Ishikawa (cell line): Measurements from ENCODE around the gene RNASE8.
A peak's percentile ranks its signal among the peaks of the same experiment; 100 is the strongest.

Experiments
- CEBPB ChIP-seq: IDR thresholded peaks from 2 replicates; pipeline ENCODE4 v1.6.1; 2012
- CREB1 ChIP-seq: IDR thresholded peaks from 2 replicates; pipeline ENCODE4 v1.6.1; 2012; ENCODE audit warnings: low read depth
- EGR1 ChIP-seq: IDR thresholded peaks from 2 replicates; pipeline ENCODE4 v1.6.1; 2012
- EP300 ChIP-seq: IDR thresholded peaks from 2 replicates; pipeline ENCODE4 v1.6.1; 2012; ENCODE audit warnings: borderline replicate concordance
- FOXM1 ChIP-seq: IDR thresholded peaks from 2 replicates; pipeline ENCODE4 v1.6.1; 2012; ENCODE audit warnings: low read depth, borderline replicate concordance
- NFIC ChIP-seq: IDR thresholded peaks from 2 replicates; pipeline ENCODE4 v1.6.1; 2012
- RAD21 ChIP-seq: IDR thresholded peaks from 2 replicates; pipeline ENCODE4 v1.6.1; 2012; ENCODE audit warnings: low read depth
- REST ChIP-seq: IDR thresholded peaks from 2 replicates; pipeline ENCODE4 v1.6.1; 2012; ENCODE audit warnings: low read depth, mild to moderate bottlenecking
- TAF1 ChIP-seq: IDR thresholded peaks from 2 replicates; pipeline ENCODE4 v1.6.1; 2012; ENCODE audit warnings: low read depth, mild to moderate bottlenecking
- TCF12 ChIP-seq: IDR thresholded peaks from 2 replicates; pipeline ENCODE4 v1.6.1; 2012; ENCODE audit warnings: low read depth
- TEAD4 ChIP-seq: IDR thresholded peaks from 2 replicates; pipeline ENCODE4 v1.6.1; 2012
- USF1 ChIP-seq: IDR thresholded peaks from 2 replicates; pipeline ENCODE4 v1.6.1; 2012
- YY1 ChIP-seq: IDR thresholded peaks from 2 replicates; pipeline ENCODE4 v1.6.1; 2012; ENCODE audit warnings: low read depth
- ZBTB7A ChIP-seq: IDR thresholded peaks from 2 replicates; pipeline ENCODE4 v1.6.1; 2012; ENCODE audit warnings: low read depth
- TF ChIP-seq, protein P1 (sequence below): IDR thresholded peaks from 2 replicates; pipeline ENCODE4 v1.6.1; 2012

RNASE8 gene

DNA sequence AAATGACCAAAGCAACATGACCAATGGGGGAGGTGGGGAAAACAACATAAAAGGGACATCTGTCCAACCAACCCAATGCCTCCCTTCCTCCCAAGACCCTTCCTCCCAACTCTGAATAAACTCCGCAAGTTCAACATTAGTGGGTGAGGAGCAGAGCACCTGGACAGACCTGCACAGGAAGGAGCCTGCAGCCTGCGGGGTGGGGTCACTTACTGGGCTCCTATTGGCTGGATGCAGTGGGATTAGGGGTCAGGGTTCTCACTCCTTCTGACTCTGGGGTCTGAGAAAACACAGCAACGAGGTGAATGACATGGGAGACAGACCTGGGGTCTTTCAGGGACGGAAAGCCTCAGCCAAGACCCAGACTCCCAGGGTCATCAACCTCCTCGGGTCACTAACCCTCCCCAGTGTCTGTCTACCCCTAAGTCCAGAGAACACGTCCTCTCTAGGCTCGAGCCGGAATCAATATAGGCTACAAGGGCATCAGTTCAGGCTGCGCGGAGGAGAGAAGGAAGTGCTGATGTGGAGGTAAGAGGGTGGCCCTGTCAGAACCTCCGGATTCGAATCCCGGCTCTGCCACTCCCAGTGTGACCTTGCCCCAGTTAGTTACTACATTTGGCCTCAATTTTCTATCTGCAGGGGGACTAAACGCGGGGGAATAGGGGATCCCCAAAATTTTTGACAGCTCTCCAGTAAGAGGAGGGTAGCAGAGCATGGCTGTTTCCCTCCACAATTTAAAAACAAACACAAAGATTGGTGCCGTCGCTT lies 33.6 kb upstream of the RNASE8 start:
- TF ChIP-seq, protein P1, sequence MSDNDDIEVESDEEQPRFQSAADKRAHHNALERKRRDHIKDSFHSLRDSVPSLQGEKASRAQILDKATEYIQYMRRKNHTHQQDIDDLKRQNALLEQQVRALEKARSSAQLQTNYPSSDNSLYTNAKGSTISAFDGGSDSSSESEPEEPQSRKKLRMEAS, result no peak
- TF ChIP-seq TAF1, result no peak

GRCh38 chr14:21024585-21025370 lies 32.8 kb upstream of the RNASE8 start, which contains the start of gene NDRG2:
Gene NDRG2, minus strand, starts transcription at chr14:21025061. Its CDS starts 1,746 bp downstream, at chr14:21023315.
- TF ChIP-seq, protein P1, result peak; percentile 8; the same call in 1 of the 2 replicates
- TF ChIP-seq ZBTB7A (0 out of 2 replicates have a peak, but pooled peaks have one; percentile 38), TAF1 (peak; percentile 37; the same call in 1 of the 2 replicates), EP300 (peak; percentile 39; the same call in 1 of the 2 replicates), EGR1 (peak; percentile 42; the same call in 1 of the 2 replicates), FOXM1 (no peak), NFIC (no peak), CEBPB (no peak)

- TF ChIP-seq TAF1 (no peak), CEBPB (no peak), NFIC (no peak)
Observed at GRCh38 chr14:21025371-21026273, 32.0 kb upstream of the RNASE8 start.

GRCh38 chr14:21026274-21026987 lies 31.2 kb upstream of the RNASE8 start:
- TF ChIP-seq NFIC, result no peak
- no peak for TF ChIP-seq CREB1
- TF ChIP-seq FOXM1, result no peak
- TF ChIP-seq EP300, result no peak
- TF ChIP-seq EGR1, result no peak
- TF ChIP-seq REST, result no peak
- TF ChIP-seq, protein P1, result no peak
- no peak for TF ChIP-seq YY1
- TF ChIP-seq TEAD4, result no peak
- no peak for TF ChIP-seq CEBPB
- TF ChIP-seq TCF12, result no peak

DNA sequence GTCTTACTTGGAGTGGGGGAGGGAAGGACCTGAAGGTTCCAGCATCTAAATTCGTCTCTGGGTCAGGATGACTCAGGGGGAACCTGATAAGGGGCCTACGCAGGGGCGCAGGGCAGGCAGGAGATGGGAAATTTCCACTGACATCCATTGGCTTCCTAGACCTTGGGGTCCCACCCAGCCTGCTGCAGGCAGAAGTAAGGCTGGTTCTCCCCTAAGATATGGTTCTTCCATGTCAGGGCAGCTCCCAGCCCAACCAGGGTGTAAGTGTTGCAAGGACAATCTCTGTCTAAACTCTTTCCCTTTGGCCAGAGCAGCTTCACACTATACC lies 30.7 kb upstream of the RNASE8 start:
- TF ChIP-seq USF1, result no peak
- no peak for TF ChIP-seq RAD21
- TF ChIP-seq, protein P1, result no peak
- TF ChIP-seq TCF12, result no peak
- no peak for TF ChIP-seq REST
- TF ChIP-seq CREB1, result no peak
- no peak for TF ChIP-seq YY1
- TF ChIP-seq TEAD4, result no peak
- TF ChIP-seq FOXM1, result no peak
- no peak for TF ChIP-seq TAF1
- no peak for TF ChIP-seq NFIC
- no peak for TF ChIP-seq EGR1
- no peak for TF ChIP-seq CEBPB
- no peak for TF ChIP-seq EP300
- TF ChIP-seq ZBTB7A, result no peak
